Activated T-helper 1 cell treated with anti-CD3 and anti-CD28 coated beads, Interleukin-2, amount 50 U/mL, for 16 hours (primary cell): ENCODE measurements around the gene OR13A1.
"Not testable (repeated sequence)": the region's sequence is repeated elsewhere in the genome, so short reads cannot be mapped to it uniquely, and the experiment has no call there.

Source experiments
- DNase-seq, 2 donors: peaks; one replicate each; pipeline ENCODE4 v3.0.0-alpha.2; 2020; ENCODE audit warnings: low read depth in 1 of 2, low spot score in 1 of 2

OR13A1 gene

GRCh38 chr10:45315508-45315907 lies at the start of gene OR13A1:
Gene OR13A1, minus strand, starts transcription at chr10:45315608. Its CDS starts 11,186 bp downstream, at chr10:45304422.
- no peak for DNase-seq

GRCh38 chr10:45361983-45362799 lies 46.8 kb upstream of the OR13A1 start:
- not testable (repeated sequence) for DNase-seq

- DNase-seq, result not testable (repeated sequence)
Observed at GRCh38 chr10:45358961-45359360, 43.6 kb upstream of the OR13A1 start.

GRCh38 chr10:45355494-45355893 lies 40.1 kb upstream of the OR13A1 start:
- no peak for DNase-seq

GRCh38 chr10:45354261-45354660 lies 38.9 kb upstream of the OR13A1 start:
- DNase-seq, result no peak

GRCh38 chr10:45353186-45353585 lies 37.8 kb upstream of the OR13A1 start:
- DNase-seq, result no peak

GRCh38 chr10:45348196-45348765 lies 32.9 kb upstream of the OR13A1 start:
- not testable (repeated sequence) for DNase-seq

- DNase-seq, result not testable (repeated sequence)
Observed at GRCh38 chr10:45347464-45347863, 32.1 kb upstream of the OR13A1 start.

- not testable (repeated sequence) for DNase-seq
Observed at GRCh38 chr10:45346652-45347335, 31.4 kb upstream of the OR13A1 start.

- DNase-seq, result not testable (repeated sequence)
Observed at GRCh38 chr10:45340420-45340819, 25.0 kb upstream of the OR13A1 start.

- no peak for DNase-seq
Observed at GRCh38 chr10:45339894-45340293, 24.5 kb upstream of the OR13A1 start.

GRCh38 chr10:45331824-45332223 lies 16.4 kb upstream of the OR13A1 start:
- DNase-seq, result not testable (repeated sequence)

- not testable (repeated sequence) for DNase-seq
Observed at GRCh38 chr10:45326864-45327263, 11.5 kb upstream of the OR13A1 start.

GRCh38 chr10:45325116-45325515 lies 9.7 kb upstream of the OR13A1 start:
- DNase-seq, result no peak

GRCh38 chr10:45319702-45320101 lies 4.3 kb upstream of the OR13A1 start:
- DNase-seq, result no peak

- no peak for DNase-seq
Observed at GRCh38 chr10:45313264-45313873, 2.0 kb downstream of the OR13A1 start.

- DNase-seq, result no peak
Observed at GRCh38 chr10:45308707-45309106, 6.7 kb downstream of the OR13A1 start.

- no peak for DNase-seq
Observed at GRCh38 chr10:45302573-45302972, 12.8 kb downstream of the OR13A1 start.

- DNase-seq, result not testable (repeated sequence)
Observed at GRCh38 chr10:45298341-45298955, 17.0 kb downstream of the OR13A1 start.

- DNase-seq, result no peak
Observed at GRCh38 chr10:45294681-45295080, 20.7 kb downstream of the OR13A1 start.

- DNase-seq, result no peak
Observed at GRCh38 chr10:45286980-45287379, 28.4 kb downstream of the OR13A1 start.
